NCI-H524 (cell line): ENCODE data around the gene ADI1.
"Not testable (repeated sequence)": the region's sequence is repeated elsewhere in the genome, so short reads cannot be mapped to it uniquely, and the experiment has no call there.

Experiments used
- DNase-seq, 2 experiments: peaks; one replicate each; lab custom pipeline; 2025; lab: John Stamatoyannopoulos, UW

ADI1 gene

GRCh38 chr2:3529316-3530025, 10.1 kb upstream of the ADI1 start:
- DNase-seq: no peak

- no peak for DNase-seq
Measured at GRCh38 chr2:3527886-3528785, 8.8 kb upstream of the ADI1 start.

GRCh38 chr2:3526871-3527270, 7.5 kb upstream of the ADI1 start:
- no peak for DNase-seq

- no peak for DNase-seq
Measured at GRCh38 chr2:3523551-3524041, 4.3 kb upstream of the ADI1 start.

GRCh38 chr2:3522961-3523421, 3.7 kb upstream of the ADI1 start:
- peak in 1 of 2 experiments; percentile 33 for DNase-seq

GRCh38 chr2:3520591-3520990, 1.3 kb upstream of the ADI1 start:
- DNase-seq: no peak

- peak; percentile 97 to 100 for DNase-seq
Measured at GRCh38 chr2:3518496-3519254, 656 bp downstream of the ADI1 start.

- DNase-seq: no peak
Measured at GRCh38 chr2:3517948-3518495, 1.3 kb downstream of the ADI1 start.

- no peak for DNase-seq
Measured at GRCh38 chr2:3516831-3517230, 2.5 kb downstream of the ADI1 start.

GRCh38 chr2:3515438-3515837, 3.9 kb downstream of the ADI1 start:
- not testable (repeated sequence) for DNase-seq

GRCh38 chr2:3513026-3513810, 6.1 kb downstream of the ADI1 start:
- no peak for DNase-seq

GRCh38 chr2:3512086-3512485, 7.2 kb downstream of the ADI1 start:
- no peak for DNase-seq

- DNase-seq: peak; percentile 18 to 65
Measured at GRCh38 chr2:3505771-3506170, 13.6 kb downstream of the ADI1 start.

GRCh38 chr2:3504741-3505140, 14.6 kb downstream of the ADI1 start:
- DNase-seq: no peak

- no peak for DNase-seq
Measured at GRCh38 chr2:3503483-3503882, 15.8 kb downstream of the ADI1 start.

- DNase-seq: no peak
Measured at GRCh38 chr2:3503046-3503445, 16.3 kb downstream of the ADI1 start.

GRCh38 chr2:3500326-3500899, 18.9 kb downstream of the ADI1 start:
- no peak for DNase-seq

- no peak for DNase-seq
Measured at GRCh38 chr2:3498783-3499394, 20.4 kb downstream of the ADI1 start.

- DNase-seq: not testable (repeated sequence)
Measured at GRCh38 chr2:3496708-3497080, 22.6 kb downstream of the ADI1 start.

- DNase-seq: no peak
Measured at GRCh38 chr2:3494984-3495666, 24.2 kb downstream of the ADI1 start.
